Sigmoid colon (tissue), 7 donors: Measurements from ENCODE around the gene MTUS2. TPM values are rescaled to one million over a fixed set of nuclear protein-coding genes. Genes with fewer than 3 reads are reported as not detected.

ENCODE experiments used
- DNase-seq: peaks from one replicate; pipeline ENCODE4 v3.0.0-alpha.2; 2019
- H3K27ac ChIP-seq, 4 donors: fragments of 200-600 bp; sonication (generic); one replicate each; pipeline ENCODE4 v1.5.1; 2016 to 2019; ENCODE audit warnings: mild to moderate bottlenecking in 1 of 4
- H3K27me3 ChIP-seq, 3 donors: fragments of 200-600 bp; sonication (generic); one replicate each; pipeline ENCODE4 v1.5.1; 2019; ENCODE audit warnings: mild to moderate bottlenecking in 1 of 3
- H3K36me3 ChIP-seq, 4 donors: fragments of 200-600 bp; sonication (generic); one replicate each; pipeline ENCODE4 v1.5.1; 2016 to 2019
- H3K4me1 ChIP-seq, 4 donors: fragments of 200-600 bp; sonication (generic); one replicate each; pipeline ENCODE4 v1.5.1; 2017 to 2019
- H3K4me3 ChIP-seq, 4 donors: fragments of 200-600 bp; sonication (generic); one replicate each; pipeline ENCODE4 v1.5.1; 2017 to 2019; ENCODE audit warnings: mild to moderate bottlenecking in 2 of 4, moderate library complexity in 1 of 4
- H3K9me3 ChIP-seq, 4 donors: fragments of 200-600 bp in 3 of 4; sonication (generic) in 3 of 4; one replicate each; pipeline versions ENCODE4 v1.5.1 to v1.6.1; 2013 to 2019
- CTCF ChIP-seq, 4 experiments: fragments of 450-650 bp in 3 of 4; fragments of 200-600 bp in 1 of 4; IDR thresholded peaks; one replicate each; pipeline ENCODE4 v1.5.1; 2016 to 2019; ENCODE audit warnings: antibody characterized with exemption in 4 of 4, mild to moderate bottlenecking in 3 of 4, moderate library complexity in 2 of 4
- EP300 ChIP-seq, 4 donors: sonication (generic); formaldehyde crosslinking; IDR thresholded peaks; one replicate each; pipeline ENCODE4 v1.6.1; 2017; ENCODE audit warnings: antibody characterized with exemption in 4 of 4
- POLR2A ChIP-seq, 2 donors: fragments of 450-650 bp; IDR thresholded peaks; one replicate each; pipeline ENCODE4 v1.6.1; 2016; ENCODE audit warnings: antibody characterized with exemption in 2 of 2, mild to moderate bottlenecking in 2 of 2, moderate library complexity in 2 of 2
- POLR2AphosphoS5 ChIP-seq, 4 donors: sonication (generic); formaldehyde crosslinking; IDR thresholded peaks; one replicate each; pipeline ENCODE4 v1.6.1; 2017; ENCODE audit warnings: antibody characterized with exemption in 4 of 4
- WGBS, 2 donors: extraction: QIAGEN DNeasy Blood & Tissue Kit; methylation state at CpG; one replicate each; pipeline ENCODE4 v1.1.7; 2013; 5-methylcytosine and 5-hydroxymethylcytosine counted together
- intact Hi-C: fragments of 100-400 bp; cut with DNase I; formaldehyde crosslinking; loops from one replicate; pipeline ENCODE4 v1.15.1; 2023
- polyA plus RNA-seq, 3 donors: library from polyadenylated mRNA; stranded (reverse); fragments of 200-250 nt; gene quantifications; one replicate each; pipeline ENCODE4 v1.2.3, GENCODE V29; 2013
- total RNA-seq, 4 donors: library from RNA; depleted of rRNA; stranded (reverse); fragments of >200 nt; gene quantifications; one replicate each; pipeline ENCODE4 v1.1.0, GENCODE V29; 2016
- donor health status: healthy with polysubstance abuse.
- donor health status: Bipolar disorder and iron deficiency.
- donor health status: healthy.

Gene MTUS2
- total and polyA plus RNA-seq, 7 donors: 0.23 to 2.2 (median 0.85) TPM; not detected in 1

- no peak for TF ChIP-seq POLR2A (IDR thresholded peaks at IDR 0.05)
- TF ChIP-seq POLR2AphosphoS5 (IDR thresholded peaks at IDR 0.05): no peak
- no peak for TF ChIP-seq CTCF (IDR thresholded peaks at IDR 0.05)
- no peak for TF ChIP-seq EP300 (IDR thresholded peaks at IDR 0.05)
- peaks cover 0 to 26% (median 5%) of the 10 kb centered on the region in 4 donors for H3K4me1 ChIP-seq
- no peaks in the 10 kb centered on the region for H3K36me3 ChIP-seq
- no peak for DNase-seq
- H3K9me3 ChIP-seq: no peaks in the 10 kb centered on the region
- H3K27me3 ChIP-seq: no peaks in the 10 kb centered on the region
- H3K4me3 ChIP-seq: no peak overlapping the region
- intact Hi-C loops: no loop called here
- H3K27ac ChIP-seq: no peak overlapping the region
- WGBS, 2 donors: 18 to 58% methylated on average over 1 of the region's 1 CpG
These were observed 286.5 kb downstream of the MTUS2 start for GRCh38 chr13:29106651-29107050.

DNA sequence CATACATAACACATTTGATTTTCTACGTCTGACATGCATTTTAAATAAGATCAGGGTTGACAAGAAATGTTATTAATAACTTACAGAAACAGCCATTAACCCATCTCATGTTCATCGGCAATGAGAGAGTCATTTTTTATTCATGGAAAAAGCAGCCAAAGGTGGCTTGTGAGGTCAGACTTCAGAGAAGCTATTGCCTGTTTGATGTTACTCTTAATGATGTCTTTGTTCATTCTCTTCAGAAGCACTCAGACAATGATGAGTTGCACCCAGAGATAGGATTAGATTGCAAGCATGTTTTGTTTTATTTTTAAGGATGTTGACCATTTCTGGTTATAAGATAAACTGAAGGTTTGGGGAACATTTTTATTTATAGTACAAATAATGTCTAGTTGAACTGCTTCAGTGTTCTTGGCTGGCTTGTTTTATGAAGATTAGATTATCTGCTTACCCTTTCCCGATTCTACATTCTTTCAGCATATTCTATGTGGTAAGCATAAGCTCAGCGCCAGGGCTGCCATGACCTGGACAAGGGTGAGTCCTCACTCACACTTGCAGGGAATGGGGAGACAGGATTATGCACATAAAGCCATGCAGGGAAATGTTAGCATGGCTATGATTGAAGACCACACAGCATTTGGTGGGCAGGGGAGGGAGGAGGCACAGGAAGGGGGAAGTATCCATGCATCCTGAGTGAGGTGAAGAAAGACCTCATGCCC is 288.1 kb downstream of the MTUS2 start:
- Histone ChIP-seq H3K4me1 (peaks cover 0 to 26% (median 5%) of the 10 kb centered on the region in 4 donors), H3K9me3 (no peaks in the 10 kb centered on the region), H3K27me3 (no peaks in the 10 kb centered on the region), H3K27ac (no peak overlapping the region), H3K36me3 (no peaks in the 10 kb centered on the region), H3K4me3 (no peak overlapping the region)
- no peak for DNase-seq
- intact Hi-C loops: no loop called here
- 63 to 67% methylated on average over 4 of the region's 4 CpGs for WGBS, 2 donors
- TF ChIP-seq POLR2AphosphoS5 (IDR thresholded peaks at IDR 0.05): no peak
- no peak for TF ChIP-seq CTCF (IDR thresholded peaks at IDR 0.05)
- TF ChIP-seq EP300 (IDR thresholded peaks at IDR 0.05): no peak

- H3K36me3 ChIP-seq: no peaks in the 10 kb centered on the region
- H3K27me3 ChIP-seq: no peaks in the 10 kb centered on the region
- peak overlapping the region in 1 of 4 donors; percentile 24 for H3K27ac ChIP-seq
- TF ChIP-seq POLR2AphosphoS5 (IDR thresholded peaks at IDR 0.05) (no peak), CTCF (IDR thresholded peaks at IDR 0.05) (no peak), POLR2A (IDR thresholded peaks at IDR 0.05) (no peak), EP300 (IDR thresholded peaks at IDR 0.05) (no peak)
- no peaks in the 10 kb centered on the region for H3K9me3 ChIP-seq
- 87% methylated on average over 2 of the region's 2 CpGs for WGBS, 2 donors
- intact Hi-C loops: no loop called here
- H3K4me3 ChIP-seq: no peak overlapping the region
- no peak for DNase-seq
- H3K4me1 ChIP-seq: peaks cover 0 to 26% (median 5%) of the 10 kb centered on the region in 4 donors
These were observed 289.8 kb downstream of the MTUS2 start for GRCh38 chr13:29109987-29110386.

DNA sequence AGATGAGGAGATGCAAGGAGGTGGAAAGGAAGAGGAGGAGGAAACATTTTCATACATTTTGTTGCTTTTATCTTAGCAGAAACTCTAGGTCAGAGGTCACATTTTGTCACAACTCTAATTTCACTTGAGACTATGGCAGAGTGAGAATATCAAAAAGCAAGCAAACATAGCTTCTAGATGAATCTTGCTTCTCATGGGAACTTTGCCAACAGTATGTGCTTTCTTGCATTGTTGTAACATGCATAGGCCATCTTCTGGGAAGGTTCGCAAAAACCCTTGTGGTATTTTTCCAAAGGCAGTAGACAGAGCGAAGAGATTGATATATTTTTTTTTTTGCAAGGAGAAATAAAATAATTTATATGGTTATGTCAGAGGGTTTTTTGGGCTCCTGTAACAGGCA is 291.3 kb downstream of the MTUS2 start:
- WGBS, 2 donors: 88 to 90% methylated on average over 2 of the region's 2 CpGs
- TF ChIP-seq POLR2A (IDR thresholded peaks at IDR 0.05) (no peak), CTCF (IDR thresholded peaks at IDR 0.05) (no peak), POLR2AphosphoS5 (IDR thresholded peaks at IDR 0.05) (no peak), EP300 (IDR thresholded peaks at IDR 0.05) (no peak)
- H3K36me3 ChIP-seq: no peaks in the 10 kb centered on the region
- intact Hi-C loops: no loop called here
- H3K4me3 ChIP-seq: no peak overlapping the region
- no peaks in the 10 kb centered on the region for H3K27me3 ChIP-seq
- DNase-seq: no peak
- no peak overlapping the region for H3K27ac ChIP-seq
- peaks cover 0 to 26% (median 5%) of the 10 kb centered on the region in 4 donors for H3K4me1 ChIP-seq
- H3K9me3 ChIP-seq: no peaks in the 10 kb centered on the region

- WGBS, 2 donors: 78 to 89% methylated on average over 1 of the region's 1 CpG
- no peak overlapping the region for H3K4me3 ChIP-seq
- no peak overlapping the region for H3K27ac ChIP-seq
- intact Hi-C loops: no loop called here
- no peaks in the 10 kb centered on the region for H3K4me1 ChIP-seq
- H3K9me3 ChIP-seq: no peaks in the 10 kb centered on the region
- no peaks in the 10 kb centered on the region for H3K27me3 ChIP-seq
- no peaks in the 10 kb centered on the region for H3K36me3 ChIP-seq
- no peak for DNase-seq
- TF ChIP-seq POLR2A (IDR thresholded peaks at IDR 0.05): no peak
- TF ChIP-seq CTCF (IDR thresholded peaks at IDR 0.05): no peak
- no peak for TF ChIP-seq POLR2AphosphoS5 (IDR thresholded peaks at IDR 0.05)
- TF ChIP-seq EP300 (IDR thresholded peaks at IDR 0.05): no peak
These were observed 295.7 kb downstream of the MTUS2 start for GRCh38 chr13:29115842-29116241.
